Dermis microvascular lymphatic vessel endothelial cell (primary cell): ENCODE results near the gene TULP1. TPM values are rescaled to one million over a fixed set of nuclear protein-coding genes. Genes with fewer than 3 reads are reported as not detected.

Experiments used
- DNase-seq, 2 donors: peaks; one replicate each; pipeline versions ENCODE4 v3.0.0 to v3.0.0-alpha.2; 2010; ENCODE audit warnings: low read depth in 2 of 2
- total RNA-seq: library from RNA; depleted of rRNA; stranded (reverse); fragments of >200 nt; gene quantifications from 2 replicates; pipeline ENCODE4 v1.2.1, GENCODE V29; 2014

TULP1 gene
- total RNA-seq, 1 donor from 2014 or later, result not detected

DNA sequence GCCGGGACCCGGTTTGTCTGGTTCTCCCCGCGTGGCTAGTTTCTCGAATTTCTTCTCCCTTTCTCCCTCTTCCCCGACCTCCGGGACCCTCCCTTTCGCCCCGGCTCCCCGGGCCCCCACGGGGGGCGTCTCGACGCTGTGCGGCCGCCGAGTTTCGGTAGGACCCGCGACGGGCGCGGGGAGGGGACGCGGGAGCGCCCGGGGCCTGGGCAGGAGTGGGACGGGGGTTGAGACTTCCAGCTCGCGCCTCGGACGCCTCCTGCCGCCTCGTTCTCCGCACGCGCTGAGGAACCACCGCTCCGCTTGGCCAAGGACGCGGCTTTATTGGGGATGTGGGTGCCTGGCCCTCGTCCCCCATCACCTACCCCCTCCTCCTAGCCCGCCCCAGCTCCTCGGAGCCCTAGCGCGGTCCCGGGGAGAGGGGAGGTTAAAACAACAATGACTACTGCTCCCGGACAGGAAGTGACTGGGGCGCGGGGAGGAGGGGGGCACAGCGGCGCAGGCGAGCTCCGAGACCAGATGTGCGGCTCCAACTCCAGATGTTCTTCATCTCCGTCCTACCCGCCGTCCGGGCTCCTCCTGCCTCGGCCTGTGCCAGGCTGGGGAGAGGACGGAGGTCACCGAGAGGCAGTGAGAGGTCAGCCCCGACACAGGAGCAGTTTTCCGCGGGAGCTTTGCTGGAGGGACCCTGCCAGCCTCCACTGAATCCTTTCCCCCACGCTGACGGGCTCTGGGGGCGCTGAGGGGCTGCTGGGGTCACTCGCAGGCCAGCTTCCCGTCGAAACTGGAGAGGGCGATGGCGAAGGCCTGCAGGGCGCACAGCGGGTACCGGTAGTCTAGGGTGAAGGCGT lies 14.9 kb downstream of the TULP1 start:
- DNase-seq, result peak in 1 of 2 donors; percentile 38

DNA sequence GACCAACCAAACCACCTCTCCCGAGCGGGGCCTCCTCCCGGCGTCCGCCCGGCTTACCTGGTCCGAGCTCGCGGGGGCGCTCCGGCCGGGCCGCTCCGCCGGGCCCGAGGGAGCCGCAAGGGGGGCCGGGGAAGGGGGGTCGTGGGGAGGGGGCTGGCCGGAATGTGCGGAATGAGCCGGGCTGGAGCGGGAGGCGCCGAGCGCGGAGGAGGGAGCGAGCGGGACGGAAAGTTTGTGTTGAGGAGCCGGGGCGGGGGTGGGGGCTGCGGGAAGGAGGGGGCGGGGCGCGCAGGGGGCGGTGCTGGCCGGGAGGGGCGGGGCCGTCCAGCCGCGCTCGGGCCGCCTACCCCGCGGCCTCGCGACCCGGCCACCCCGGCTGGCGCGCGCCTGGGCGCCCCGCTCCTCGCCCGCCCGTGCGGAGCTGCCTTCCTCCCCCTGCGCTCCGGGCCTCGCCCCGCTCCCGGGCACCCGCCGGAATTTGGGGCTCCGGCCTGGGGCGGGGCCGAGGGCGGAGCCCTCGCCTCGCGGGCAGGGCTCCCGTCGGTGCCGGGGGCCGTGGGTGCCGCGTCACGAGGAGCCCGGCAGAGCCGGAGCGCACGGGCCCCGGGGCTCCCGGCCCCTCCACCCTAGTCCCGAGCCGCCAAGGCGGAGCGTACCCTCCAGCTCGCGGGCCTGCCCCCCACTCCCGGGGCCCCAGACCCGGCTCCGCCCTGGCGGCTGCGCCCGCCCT lies 15.7 kb downstream of the TULP1 start, which contains the start of gene TEAD3:
Gene TEAD3 (minus strand): TSS at position 239 of the 730 bp plus-strand sequence.
- peak in 1 of 2 donors; percentile 22 for DNase-seq

DNA sequence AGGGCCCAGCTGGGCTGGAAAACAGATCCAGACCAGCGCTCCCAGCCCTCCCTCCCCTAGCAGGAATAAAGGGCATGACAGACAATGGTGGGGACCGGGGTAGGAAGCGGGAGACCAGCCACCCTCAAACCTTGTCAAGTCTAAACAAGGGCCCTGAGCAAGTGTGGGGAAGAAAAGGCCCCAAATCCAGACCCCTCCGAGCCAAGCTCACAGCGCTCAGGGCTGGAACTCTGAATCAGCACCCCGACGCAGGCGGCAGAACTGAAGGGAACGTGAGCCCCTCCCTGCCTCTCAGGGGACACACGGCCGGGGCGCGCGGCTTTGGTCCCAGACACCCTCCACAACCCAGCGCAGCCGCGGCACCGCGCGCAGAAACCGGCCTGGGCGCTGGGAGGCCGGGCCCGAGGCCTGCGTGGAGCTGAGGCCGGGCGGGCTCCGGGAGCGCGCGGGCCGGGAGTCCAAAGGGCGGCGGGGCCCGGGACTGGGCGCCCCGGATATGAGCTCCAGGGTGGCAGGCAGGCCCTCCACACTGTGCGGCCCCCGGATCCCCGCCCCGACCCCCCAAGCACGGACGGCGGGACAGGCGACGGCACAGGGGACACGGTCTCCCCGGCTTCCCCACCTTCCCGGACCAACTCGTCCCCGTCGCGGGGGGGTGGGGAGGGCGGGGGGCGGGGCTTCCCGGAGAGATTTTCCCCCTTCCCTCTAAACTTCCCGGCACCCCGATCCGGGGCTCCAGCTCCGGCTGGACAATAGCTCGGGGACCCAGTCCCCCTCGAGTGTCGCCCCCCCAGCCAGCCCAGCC lies 16.5 kb downstream of the TULP1 start:
- no peak for DNase-seq

DNA sequence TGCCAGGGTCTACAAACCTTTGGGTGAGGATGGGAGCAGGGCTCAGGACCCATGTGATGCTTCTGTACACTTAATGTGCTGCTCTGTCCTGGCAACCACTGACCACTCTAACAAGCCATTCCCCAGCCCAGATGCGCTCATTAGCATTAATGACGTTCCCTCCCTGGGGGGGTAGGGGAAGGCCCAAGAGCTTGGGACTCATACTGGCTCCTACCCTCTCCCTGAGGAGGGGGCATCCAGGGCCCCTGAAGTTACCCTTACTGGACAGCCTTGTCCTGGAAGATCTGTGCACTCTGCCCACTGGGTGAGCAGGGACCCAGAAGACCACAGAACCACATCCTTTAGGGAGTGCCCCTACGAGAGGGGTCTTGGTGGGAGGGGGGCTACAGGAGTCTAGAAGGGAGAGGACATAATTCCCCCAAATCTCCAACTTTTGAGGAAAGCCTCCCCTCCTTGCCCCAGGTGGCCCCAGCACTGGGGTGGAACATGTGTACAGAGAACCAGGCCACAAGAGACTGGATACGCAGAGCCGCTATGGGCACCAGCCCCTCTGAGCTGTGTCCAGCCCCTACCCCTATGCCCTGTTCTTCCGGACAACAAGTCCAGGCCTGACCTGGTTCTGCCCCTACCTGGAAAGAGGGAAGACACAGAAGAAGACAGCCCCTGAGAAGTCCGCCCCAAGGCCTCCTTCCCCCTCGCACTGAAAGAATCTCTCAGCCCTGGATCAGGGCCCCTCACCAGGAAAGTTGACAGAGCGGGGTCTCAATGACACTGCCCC lies 17.2 kb downstream of the TULP1 start:
- no peak for DNase-seq

DNA sequence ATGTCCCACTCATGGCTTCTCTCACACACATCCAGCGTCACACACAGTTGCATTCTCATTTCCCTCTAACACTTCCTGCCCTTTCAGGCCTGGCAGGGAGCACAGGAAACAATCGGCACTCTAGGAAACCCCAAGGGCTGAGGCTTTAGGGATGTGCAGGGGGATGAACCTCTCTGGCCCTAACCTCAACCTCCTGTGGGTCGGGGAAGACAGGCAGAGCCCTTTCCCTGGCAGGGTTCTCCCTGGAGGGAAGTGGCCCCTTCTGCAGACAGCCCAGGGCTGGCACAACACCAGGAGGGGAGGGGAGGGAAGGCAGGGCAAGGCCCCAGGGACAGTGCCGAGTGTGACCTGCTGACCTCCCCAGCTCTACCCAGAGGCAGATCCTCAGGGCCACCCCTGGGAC lies 18.5 kb downstream of the TULP1 start:
- DNase-seq, result peak; percentile 43 to 52

DNA sequence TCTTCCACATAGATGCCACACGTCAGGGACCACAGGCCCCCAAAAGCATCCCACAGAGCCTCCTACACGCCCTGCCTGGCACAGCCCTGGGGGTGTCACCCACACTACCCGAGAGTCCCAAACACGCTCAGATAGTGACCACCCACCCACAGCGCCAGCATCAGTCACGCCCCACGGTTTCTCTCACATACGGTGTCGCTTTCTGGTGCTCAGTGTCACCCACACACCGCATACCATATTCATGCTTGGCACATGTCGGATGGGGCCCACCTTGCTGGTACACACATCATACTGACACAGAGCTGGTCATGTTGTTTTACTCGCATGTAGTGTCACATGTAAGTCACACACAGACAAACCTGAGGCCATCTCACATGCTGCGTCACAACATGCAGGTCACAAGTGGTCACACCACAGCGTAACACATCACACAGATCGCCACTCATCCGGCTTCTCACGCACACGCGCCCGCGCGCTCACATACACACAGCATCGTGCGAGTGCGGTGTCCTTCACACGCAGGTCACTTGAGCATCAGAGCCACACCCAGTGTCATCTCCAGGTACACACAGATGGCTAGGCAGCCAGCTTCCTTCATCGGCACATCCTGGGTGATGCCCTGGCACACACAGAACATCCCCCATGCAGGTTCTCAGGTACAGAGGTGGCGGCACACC lies 19.3 kb downstream of the TULP1 start:
- DNase-seq, result no peak

DNA sequence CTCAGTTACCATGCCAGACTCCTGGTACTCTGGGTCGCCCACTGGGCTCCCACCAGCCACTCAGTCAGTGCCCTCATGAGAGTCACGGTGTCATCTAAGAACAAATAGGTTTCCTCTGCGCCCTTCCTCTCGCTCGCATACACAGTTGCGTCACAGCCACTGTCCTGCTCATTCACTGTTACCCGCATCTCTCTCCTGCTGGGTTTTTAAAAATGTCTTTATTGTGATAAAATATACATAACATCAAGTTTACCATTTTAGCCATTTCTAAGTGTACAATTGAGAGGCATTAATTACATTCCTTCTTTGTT lies 19.8 kb downstream of the TULP1 start:
- DNase-seq, result no peak

DNA sequence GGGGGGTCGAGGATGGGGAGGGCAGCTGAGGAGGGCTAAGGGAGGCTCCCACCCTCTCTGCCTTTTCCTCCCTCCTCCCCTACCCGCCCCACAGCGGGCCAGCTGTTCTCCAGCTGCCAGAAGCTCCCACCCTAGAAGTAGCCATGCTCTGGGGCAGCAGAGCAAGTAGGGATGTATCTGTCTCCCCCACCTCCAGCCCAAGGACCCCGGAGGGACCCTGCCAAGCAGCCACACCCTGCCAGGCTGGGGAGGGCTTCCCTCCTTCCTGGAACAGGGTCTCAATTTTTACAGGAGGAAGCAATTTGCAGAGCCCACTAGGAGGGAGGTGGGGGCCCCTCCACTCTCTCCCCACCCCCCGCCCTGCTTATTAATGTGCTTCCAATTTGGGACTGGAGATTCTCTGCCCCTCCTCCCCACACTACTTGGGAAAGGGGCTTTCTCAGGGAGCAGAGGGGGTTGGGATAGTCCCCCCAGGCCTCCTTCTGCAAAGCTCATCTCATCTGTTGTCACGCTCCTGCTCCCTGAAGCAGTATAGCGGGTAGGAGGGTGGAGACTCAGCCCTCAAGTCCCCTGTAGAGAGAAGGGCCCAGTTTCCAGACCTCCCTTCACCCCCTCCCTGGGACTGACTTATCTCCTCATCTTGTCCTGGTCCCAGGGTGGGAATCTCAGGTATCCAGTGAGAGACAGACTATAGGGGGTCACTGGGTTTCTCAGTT lies 20.3 kb downstream of the TULP1 start:
- DNase-seq, result no peak

DNA sequence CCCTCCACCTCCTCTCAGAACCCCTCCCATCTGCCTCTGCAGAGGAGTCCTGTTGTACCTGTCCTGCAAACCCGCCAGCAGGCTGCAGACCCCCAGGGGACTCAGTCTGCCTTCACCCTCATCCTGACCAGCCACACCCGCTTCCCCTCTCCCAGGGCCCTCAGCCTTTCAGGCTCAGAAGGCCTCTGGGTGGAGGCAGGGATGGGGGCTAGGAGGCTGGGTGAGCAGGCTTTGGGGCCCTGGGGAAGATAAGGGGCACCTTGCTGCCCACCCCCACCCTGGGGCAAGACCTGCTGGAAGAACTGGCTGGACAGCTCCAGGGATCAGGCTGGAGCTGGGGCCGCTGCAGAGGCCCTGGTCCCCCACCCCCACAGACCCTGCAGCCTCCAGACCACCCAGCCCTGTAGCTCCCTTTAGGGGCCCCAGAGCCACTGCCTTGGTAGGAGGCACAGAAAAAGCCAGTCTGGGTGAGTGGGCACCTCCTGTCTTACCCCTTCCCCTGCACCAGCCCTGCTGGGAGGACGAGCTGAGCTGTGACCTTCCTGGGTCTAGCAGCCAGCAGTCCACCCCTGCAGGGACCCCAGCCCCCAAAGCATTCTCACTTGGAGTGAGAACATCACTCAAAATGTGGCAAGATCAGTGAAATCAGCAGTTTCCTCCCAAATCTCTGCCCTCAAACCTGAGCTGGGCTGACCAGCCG lies 21.0 kb downstream of the TULP1 start:
- DNase-seq, result no peak

DNA sequence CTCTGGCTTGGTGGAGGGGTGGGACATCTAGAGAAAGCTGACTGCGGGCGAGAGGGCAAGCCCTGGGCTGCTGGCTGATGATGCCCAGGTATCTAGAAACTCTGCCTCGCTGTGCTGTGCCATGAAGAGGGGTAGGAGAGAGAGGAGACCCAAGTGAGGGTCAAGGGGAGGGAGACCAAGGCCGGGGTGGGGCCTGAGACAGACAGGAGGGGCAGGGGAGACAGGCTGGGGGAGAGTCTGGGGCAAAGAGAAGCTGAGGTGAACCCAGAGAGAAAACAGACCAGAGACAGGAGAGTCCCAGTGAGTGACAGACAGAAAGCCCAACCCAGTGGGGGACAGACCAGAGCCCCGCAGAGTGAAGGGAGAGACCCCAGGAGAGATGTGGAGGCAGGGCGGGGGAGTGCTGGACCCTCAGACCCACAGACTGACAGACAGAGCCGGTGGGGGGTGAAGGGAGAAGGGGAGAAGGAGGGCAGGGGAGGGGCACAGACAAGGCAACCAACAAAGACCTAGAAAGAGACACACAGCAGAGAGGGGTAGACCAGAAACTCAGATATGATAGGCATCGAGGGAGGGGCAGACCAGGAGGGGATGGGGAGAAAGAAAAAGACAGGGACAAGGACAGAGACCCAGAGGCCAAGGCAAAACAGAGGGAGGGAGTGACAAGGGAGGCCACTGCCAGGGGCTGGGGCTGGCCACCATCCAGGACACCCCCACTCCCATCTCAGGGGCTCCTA lies 21.7 kb downstream of the TULP1 start:
- no peak for DNase-seq

DNA sequence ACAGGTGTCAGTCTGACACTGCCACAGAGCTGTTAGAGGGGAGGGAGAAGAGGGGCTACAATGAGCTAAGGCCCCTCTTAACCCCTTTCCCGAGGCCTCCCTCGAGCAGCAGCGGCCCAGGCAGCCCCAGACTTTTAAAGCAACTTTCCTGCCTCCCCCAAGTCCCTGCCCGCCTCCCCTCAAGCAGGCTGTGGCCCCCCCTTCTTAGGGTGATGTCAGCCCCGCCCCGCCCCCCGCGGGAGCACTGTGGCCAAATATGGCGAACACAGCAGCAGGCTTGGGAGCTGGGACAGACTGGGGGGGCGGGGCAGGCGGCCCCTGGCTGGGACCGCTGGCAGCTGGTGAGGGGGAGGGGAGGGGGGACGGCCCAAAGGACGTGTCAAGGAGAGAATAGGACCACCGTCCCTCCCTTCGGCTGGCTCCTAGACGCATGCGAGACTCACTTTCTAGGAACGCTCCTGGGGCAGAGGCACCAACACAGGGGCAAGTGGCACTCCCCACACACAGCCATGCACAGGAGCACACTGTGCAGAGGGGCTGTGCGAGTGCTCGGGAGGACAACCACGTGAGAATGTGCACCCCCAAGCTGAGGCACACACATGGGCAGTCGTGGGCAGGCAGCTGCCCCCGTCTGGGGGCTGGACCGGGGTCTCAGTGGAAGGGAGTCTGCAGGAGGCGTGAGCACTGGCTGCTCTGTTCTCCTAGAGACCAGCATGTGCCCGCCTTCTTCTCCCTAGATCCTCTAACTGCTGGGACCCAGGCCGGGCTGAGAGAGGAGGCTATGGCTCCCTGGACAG lies 22.5 kb downstream of the TULP1 start:
- DNase-seq, result no peak

DNA sequence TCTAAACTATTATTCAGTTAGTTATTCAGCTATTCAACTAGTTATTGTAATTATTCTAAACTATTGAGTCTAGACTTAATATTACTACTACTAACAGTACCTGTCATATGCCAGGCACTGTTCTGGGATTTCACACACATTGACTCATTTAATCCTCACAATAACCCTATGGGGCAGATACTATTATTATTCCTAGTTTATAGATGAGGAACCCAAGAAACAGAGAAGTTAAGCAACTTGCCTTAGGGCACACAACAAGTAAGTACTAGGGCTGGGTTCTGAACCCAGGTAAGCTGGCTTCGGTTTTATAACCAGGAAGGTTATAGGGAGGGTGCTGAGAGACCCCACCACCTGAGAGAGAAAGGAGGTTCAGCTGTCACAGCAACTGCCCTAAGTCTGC lies 23.6 kb downstream of the TULP1 start:
- DNase-seq, result no peak

DNA sequence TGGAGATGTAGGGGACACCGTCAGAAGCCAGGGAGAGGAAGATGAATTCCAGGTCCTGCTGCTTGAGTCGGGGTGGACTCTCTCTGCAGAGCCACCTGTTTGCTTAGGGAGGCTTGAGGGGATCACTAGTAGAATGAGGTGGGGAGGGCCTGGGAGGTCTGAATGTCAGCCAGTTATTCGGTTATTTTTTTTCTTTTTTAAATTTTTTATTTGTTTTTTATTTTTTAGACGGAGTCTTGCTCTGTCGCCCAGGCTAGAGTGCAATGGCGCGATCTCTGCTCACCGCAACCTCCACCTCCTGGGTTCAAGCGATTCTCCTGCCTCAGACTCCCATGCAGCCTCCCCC lies 24.2 kb downstream of the TULP1 start:
- no peak for DNase-seq

DNA sequence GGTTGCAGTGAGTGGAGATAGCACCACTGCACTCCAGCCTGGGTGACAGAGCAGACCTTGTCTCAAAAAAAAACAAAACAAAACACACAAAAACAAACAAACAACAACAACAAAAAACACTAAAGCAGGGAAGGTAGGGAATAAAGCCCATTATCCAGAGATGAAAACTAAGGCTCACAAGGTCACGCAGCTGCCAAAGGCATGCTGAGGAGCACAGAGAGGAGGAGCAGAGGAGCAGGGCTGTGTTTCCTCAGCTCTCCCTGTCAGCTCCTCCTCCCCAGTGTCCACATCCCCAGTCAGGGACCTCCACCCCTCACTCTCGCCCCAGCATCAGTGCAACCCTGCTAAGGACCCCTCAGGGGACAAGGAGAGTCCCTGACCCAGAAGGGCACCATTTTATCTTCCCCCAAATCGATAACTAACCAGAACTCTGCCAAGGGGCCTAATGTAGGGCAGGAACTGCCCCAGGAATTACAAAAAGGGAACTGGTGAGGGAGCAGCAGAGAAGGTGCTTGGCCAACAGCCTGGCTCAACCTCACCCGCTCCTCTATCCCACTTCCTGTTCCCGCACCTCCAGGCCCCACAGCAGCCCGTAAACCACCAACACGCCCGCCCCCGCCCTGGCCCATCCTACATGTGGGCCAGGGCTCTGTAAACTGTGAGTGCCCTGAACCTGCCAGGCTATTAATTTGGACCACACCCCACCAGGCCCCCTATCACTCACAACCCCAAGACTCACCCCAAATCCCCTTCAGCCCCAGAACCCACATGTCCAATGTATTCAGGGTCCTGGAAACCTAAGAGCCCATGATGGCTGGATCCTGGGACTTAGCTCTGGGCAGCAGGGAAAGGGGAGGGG lies 24.8 kb downstream of the TULP1 start:
- DNase-seq, result no peak

DNA sequence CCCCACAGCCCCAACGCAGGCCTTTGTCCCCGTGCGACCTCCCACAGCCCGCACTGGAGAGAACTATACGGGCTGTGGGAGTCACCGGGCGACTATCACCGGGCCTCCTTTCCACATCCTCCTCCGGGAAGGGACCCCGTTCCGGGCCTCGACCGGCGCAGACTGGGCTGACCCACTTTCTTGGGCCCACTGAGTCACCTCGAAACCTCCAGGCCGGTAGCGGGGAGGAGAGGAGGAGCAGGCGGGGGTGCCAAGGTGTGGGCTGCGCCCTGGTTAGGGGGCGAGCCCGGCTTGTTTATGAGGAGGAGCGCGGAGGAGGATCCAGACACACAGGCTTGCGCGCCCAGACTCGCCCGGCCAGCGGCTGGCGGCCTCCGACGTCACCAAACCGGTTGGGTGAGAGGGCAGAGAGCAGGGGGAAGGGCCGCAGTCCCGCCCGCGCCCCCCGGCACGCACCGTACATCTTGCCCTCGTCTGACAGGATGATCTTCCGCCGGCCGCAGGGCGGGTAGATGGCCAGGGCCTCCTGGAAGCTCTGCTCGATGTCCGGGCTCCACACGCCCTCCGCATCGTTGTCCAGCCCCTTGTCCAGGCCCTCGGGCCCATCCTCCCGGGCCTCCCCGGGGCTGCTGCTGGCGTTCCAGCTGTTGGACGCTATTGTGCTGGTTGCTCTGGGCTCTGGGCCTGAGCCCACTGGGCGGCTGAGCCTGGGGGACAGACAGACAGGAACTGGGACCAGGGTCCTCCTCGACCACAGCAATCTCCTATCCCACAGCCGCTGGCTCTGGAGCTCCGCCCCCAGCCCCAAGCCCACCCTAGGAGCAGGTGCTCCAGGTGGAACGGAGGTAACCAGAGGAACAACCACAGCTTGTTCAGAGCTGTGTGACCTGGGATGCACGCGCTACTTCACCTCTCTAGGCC lies 26.4 kb downstream of the TULP1 start:
- no peak for DNase-seq

DNA sequence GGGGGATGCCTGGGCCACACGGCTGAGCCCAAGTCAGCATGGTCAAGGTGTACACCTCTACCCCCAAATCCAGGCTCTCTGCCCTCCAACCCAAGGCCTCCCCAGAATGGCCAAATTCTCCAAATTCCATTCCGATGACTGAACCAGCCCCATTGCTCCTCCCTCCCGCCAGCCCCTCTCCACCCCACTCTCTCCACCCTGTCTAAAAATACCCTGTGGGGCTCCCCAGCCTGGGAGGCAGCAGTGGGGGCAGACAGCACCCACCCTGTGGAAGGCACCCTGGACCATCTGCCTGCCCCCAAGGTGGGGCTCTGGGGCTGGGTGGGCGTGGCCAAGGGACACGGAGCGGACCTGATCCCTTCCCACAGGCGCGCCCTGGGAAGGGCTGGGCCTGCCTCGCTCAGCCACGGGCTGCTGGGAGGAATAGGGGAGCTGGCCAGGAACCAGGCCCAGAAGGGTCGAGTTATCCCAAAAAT lies 27.3 kb downstream of the TULP1 start:
- DNase-seq, result no peak
